ENCODE data around the gene PKNOX2. TPM values are rescaled to one million over a fixed set of nuclear protein-coding genes. Genes with fewer than 3 reads are reported as not detected.

PKNOX2 gene
- total and polyA plus RNA-seq, 2 of the 4 experiments (the other 2 are of a cell fraction) = 0.72 to 2.3 TPM

DNA sequence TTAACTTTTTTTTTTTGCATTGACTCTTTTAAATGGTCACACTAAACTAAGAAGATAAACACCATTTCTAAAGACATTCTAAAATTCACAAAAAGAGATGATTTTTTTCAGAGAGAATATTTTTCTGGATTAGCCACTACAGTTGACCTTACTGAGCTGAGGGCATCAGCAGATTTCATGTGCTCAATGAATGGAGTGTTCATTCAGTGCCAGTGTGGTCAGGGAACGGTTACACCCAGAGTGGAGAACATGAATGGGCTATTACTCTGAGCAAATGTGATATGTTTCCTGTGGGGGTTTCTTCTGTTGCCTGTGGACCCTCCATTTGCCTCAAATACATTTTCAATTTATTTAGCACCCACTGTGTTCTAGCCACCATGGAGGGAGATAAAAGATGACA is 19.1 kb downstream of the PKNOX2 start:
- no peak overlapping the region for H3K9ac ChIP-seq (ENCODE audit: low read depth, low read length)
- no peak overlapping the region for H3K56ac ChIP-seq (ENCODE audit: extremely low read depth, insufficient read depth, low read length)
- no peak overlapping the region for H2BK120ac ChIP-seq (ENCODE audit: low read depth, low read length)
- H2BK20ac ChIP-seq (ENCODE audit: low read depth, low read length) = no peak overlapping the region
- H3K79me1 ChIP-seq (ENCODE audit: low read depth in 1 of 2, low read length in 2 of 2) = 0 out of 4 replicates have a peak, but pooled peaks cover 0 to 4% of the 10 kb centered on the region in 2 experiments
- no peak for TF ChIP-seq MAFK (IDR thresholded peaks at IDR 0.05; ENCODE audit: low read depth, low read length)
- dilution Hi-C loops (cut with HindIII; ENCODE audit: low sequenced_read_pairs, unreplicated experiment) = no loop called here
- no TSS peak for BruUV-seq (replicated peaks)
- H3K23ac ChIP-seq (ENCODE audit: low read depth, low read length) = no peak overlapping the region
- intact Hi-C loops (cut with micrococcal nuclease) = loop anchor here (5.0 kb wide), 1 partner anchor 34 kb away; no protein-coding TSS in a partner anchor
- H2AK5ac ChIP-seq (ENCODE audit: low read depth, low read length) = no peak overlapping the region
- POLR2A ChIA-PET (ENCODE audit: unreplicated experiment) = no interaction called here
- H3K18ac ChIP-seq (ENCODE audit: low read depth, low read length) = no peak overlapping the region
- H2AK9ac ChIP-seq (replicated peaks; ENCODE audit: low read depth, low read length, poor library complexity) = no peak overlapping the region
- no peak overlapping the region for H3K14ac ChIP-seq (replicated peaks; ENCODE audit: low read depth, low read length)
- H3K4ac ChIP-seq (ENCODE audit: low read depth, low read length) = no peak overlapping the region
- H3K27me3 ChIP-seq (ENCODE audit: control insufficient read depth, insufficient read depth, low read length) = peaks cover 2% of the 10 kb centered on the region; the same call in 1 of the 2 replicates
- peaks cover 6% of the 10 kb centered on the region; the same call in 1 of the 2 replicates for H3K9me1 ChIP-seq (ENCODE audit: insufficient read depth, low read length)
- no peak overlapping the region for H2AFZ ChIP-seq (replicated peaks; ENCODE audit: low read length, poor library complexity)
- no peak overlapping the region for H3K4me2 ChIP-seq (ENCODE audit: low read depth, low read length)
- H3K36me3 ChIP-seq (ENCODE audit: control insufficient read depth, insufficient read depth, low read length) = no peaks in the 10 kb centered on the region
- peaks cover 5% of the 10 kb centered on the region; the same call in 1 of the 2 replicates for H3K4me1 ChIP-seq (ENCODE audit: control insufficient read depth, insufficient read depth, low read length)
- in situ Hi-C loops (cut with MboI; ENCODE audit: low sequenced_read_pairs) = no loop called here
- no peak overlapping the region for H3K4me3 ChIP-seq (ENCODE audit: insufficient read depth, low read depth, low read length)
- no peak overlapping the region for H3K27ac ChIP-seq (ENCODE audit: insufficient read depth, low read length)
- WGBS, 2 experiments (ENCODE audit: extremely low coverage in 2 of 2, insufficient read length in 1 of 2) = no CpG with 5 or more reads among the region's 1 CpG
- no peak overlapping the region for H4K91ac ChIP-seq (ENCODE audit: insufficient read depth, low read depth, low read length)
- H3K9me3 ChIP-seq (ENCODE audit: control insufficient read depth, insufficient read depth, low read length) = peaks cover 4% of the 10 kb centered on the region
- H4K20me1 ChIP-seq (ENCODE audit: insufficient read depth, low read length) = no peaks in the 10 kb centered on the region
- no peak overlapping the region for H2BK5ac ChIP-seq (ENCODE audit: low read depth, low read length, poor library complexity, severe bottlenecking)
- CTCF ChIA-PET = no interaction called here
- ATAC-seq (ENCODE audit: low read depth) (no peak), DNase-seq (no peak)
- H4K8ac ChIP-seq (ENCODE audit: low read depth in 2 of 2, low read length in 2 of 2) = no peak overlapping the region
- H2BK15ac ChIP-seq (ENCODE audit: low read depth, low read length) = no peak overlapping the region
- H4K5ac ChIP-seq (ENCODE audit: low read depth, low read length) = no peak overlapping the region

Data from IMR-90 (cell line).